ENCODE measurements around the gene STAT5B.

The STAT5B gene

GRCh38 chr17:42311240-42312034 is 35.2 kb upstream of the STAT5B start:
- Histone ChIP-seq H4K20me1 (ENCODE audit: low read depth, low read length) (no peaks in the 10 kb centered on the region), H3K9ac (ENCODE audit: low read length) (0 out of 2 replicates have a peak overlapping the region, but pooled peaks have one; percentile 38), H3F3A (ENCODE audit: insufficient read depth) (no peaks in the 10 kb centered on the region), H2AFZ (ENCODE audit: low read depth, low read length, severe bottlenecking) (no peak overlapping the region), H3K9me3 (ENCODE audit: insufficient read depth, low read length) (no peaks in the 10 kb centered on the region), H3K27ac (ENCODE audit: low read depth, low read length) (no peak overlapping the region), H3K79me2 (ENCODE audit: insufficient read depth, low read length) (no peaks in the 10 kb centered on the region), H3K36me3 (ENCODE audit: low read length) (no peaks in the 10 kb centered on the region), H3K4me2 (ENCODE audit: low read depth, low read length, poor library complexity, severe bottlenecking) (peak overlapping the region; percentile 56), H3K9me2 (replicated peaks; ENCODE audit: insufficient read depth, low read length) (no peaks in the 10 kb centered on the region), H3K4me3 (ENCODE audit: insufficient read depth, low read length, poor library complexity, severe bottlenecking) (no peak overlapping the region), H3K27me3 (ENCODE audit: low read length) (no peaks in the 10 kb centered on the region)
- TF ChIP-seq EZH2phosphoT487 (conservative IDR thresholded peaks at IDR 0.05; ENCODE audit: low read length) (no peak), CTCF (IDR thresholded peaks at IDR 0.05; ENCODE audit: insufficient read depth, low read length, poor library complexity, severe bottlenecking) (no peak)

DNA sequence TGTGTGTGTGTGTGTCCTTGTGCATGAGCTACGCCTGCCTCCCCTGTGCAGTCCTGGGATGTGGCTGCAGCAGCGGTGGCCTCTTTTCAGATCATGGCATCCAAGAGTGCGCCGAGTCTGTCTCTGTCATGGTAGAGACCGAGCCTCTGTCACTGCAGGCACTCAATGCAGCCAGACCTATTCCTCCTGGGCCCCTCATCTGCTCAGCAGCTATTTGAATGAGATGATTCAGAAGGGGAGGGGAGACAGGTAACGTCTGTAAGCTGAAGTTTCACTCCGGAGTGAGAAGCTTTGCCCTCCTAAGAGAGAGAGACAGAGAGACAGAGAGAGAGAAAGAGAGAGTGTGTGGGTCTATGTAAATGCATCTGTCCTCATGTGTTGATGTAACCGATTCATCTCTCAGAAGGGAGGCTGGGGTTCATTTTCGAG is 34.6 kb upstream of the STAT5B start:
- no peak overlapping the region for H3K9ac ChIP-seq (ENCODE audit: low read length)
- no peaks in the 10 kb centered on the region for H4K20me1 ChIP-seq (ENCODE audit: low read depth, low read length)
- H3K36me3 ChIP-seq (ENCODE audit: low read length), result no peaks in the 10 kb centered on the region
- TF ChIP-seq CTCF (IDR thresholded peaks at IDR 0.05; ENCODE audit: insufficient read depth, low read length, poor library complexity, severe bottlenecking), result no peak
- TF ChIP-seq EZH2phosphoT487 (conservative IDR thresholded peaks at IDR 0.05; ENCODE audit: low read length), result no peak
- no peak overlapping the region for H2AFZ ChIP-seq (ENCODE audit: low read depth, low read length, severe bottlenecking)
- no peak overlapping the region for H3K4me2 ChIP-seq (ENCODE audit: low read depth, low read length, poor library complexity, severe bottlenecking)
- no peak overlapping the region for H3K4me3 ChIP-seq (ENCODE audit: insufficient read depth, low read length, poor library complexity, severe bottlenecking)
- H3K9me2 ChIP-seq (replicated peaks; ENCODE audit: insufficient read depth, low read length), result no peaks in the 10 kb centered on the region
- no peak overlapping the region for H3K27ac ChIP-seq (ENCODE audit: low read depth, low read length)
- no peaks in the 10 kb centered on the region for H3F3A ChIP-seq (ENCODE audit: insufficient read depth)
- no peaks in the 10 kb centered on the region for H3K9me3 ChIP-seq (ENCODE audit: insufficient read depth, low read length)
- H3K27me3 ChIP-seq (ENCODE audit: low read length), result no peaks in the 10 kb centered on the region
- no peaks in the 10 kb centered on the region for H3K79me2 ChIP-seq (ENCODE audit: insufficient read depth, low read length)

DNA sequence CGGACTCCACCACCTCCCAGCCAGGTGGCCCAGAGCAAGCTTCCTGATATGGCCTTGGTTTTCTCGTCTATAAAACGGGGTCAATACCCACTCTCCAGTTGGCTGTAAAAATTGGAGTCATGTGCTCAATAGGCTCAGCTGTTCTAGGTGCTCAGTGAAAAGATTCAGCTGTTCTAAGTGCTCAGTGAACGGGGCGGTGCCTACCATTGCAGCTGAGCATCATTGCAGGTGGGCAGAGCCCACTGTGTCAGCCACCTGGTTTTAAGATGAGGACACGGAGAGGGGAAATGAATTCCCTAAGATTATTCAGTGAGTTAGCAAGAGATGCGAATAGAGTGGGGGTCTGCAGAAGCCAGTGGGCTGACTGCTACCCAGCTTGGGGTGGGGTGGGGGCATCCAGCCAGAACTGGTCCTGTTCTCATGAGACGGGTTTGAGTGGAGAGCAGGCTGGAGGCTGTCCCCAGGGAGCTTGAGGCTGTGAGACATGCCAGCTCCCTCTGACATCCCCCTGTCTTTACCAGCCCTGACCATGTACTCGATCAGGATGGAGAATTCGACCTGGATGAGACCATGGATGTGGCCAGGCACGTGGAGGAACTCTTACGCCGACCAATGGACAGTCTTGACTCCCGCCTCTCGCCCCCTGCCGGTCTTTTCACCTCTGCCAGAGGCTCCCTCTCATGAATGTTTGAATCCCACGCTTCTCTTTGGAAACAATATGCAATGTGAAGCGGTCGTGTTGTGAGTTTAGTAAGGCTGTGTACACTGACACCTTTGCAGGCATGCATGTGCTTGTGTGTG is 34.0 kb upstream of the STAT5B start:
- no peak overlapping the region for H3K4me3 ChIP-seq (ENCODE audit: insufficient read depth, low read length, poor library complexity, severe bottlenecking)
- no peak overlapping the region for H2AFZ ChIP-seq (ENCODE audit: low read depth, low read length, severe bottlenecking)
- H3K36me3 ChIP-seq (ENCODE audit: low read length), result no peaks in the 10 kb centered on the region
- H4K20me1 ChIP-seq (ENCODE audit: low read depth, low read length), result no peaks in the 10 kb centered on the region
- no peak overlapping the region for H3K27ac ChIP-seq (ENCODE audit: low read depth, low read length)
- H3K9ac ChIP-seq (ENCODE audit: low read length), result no peak overlapping the region
- no peak overlapping the region for H3K4me2 ChIP-seq (ENCODE audit: low read depth, low read length, poor library complexity, severe bottlenecking)
- H3F3A ChIP-seq (ENCODE audit: insufficient read depth), result no peaks in the 10 kb centered on the region
- H3K79me2 ChIP-seq (ENCODE audit: insufficient read depth, low read length), result no peaks in the 10 kb centered on the region
- no peaks in the 10 kb centered on the region for H3K9me2 ChIP-seq (replicated peaks; ENCODE audit: insufficient read depth, low read length)
- H3K9me3 ChIP-seq (ENCODE audit: insufficient read depth, low read length), result no peaks in the 10 kb centered on the region
- no peaks in the 10 kb centered on the region for H3K27me3 ChIP-seq (ENCODE audit: low read length)
- TF ChIP-seq CTCF (IDR thresholded peaks at IDR 0.05; ENCODE audit: insufficient read depth, low read length, poor library complexity, severe bottlenecking), result no peak
- no peak for TF ChIP-seq EZH2phosphoT487 (conservative IDR thresholded peaks at IDR 0.05; ENCODE audit: low read length)
